CD4-positive, alpha-beta memory T cell (primary cell): ENCODE data around the gene PLCG2. TPM values are rescaled to one million over a fixed set of nuclear protein-coding genes. Genes with fewer than 3 reads are reported as not detected.
A peak's percentile ranks its signal among the peaks of the same experiment; 100 is the strongest.

ENCODE experiments used
- CTCF ChIA-PET: fragments of 350-600 bp; sonication (Branson Sonifier 250); formaldehyde crosslinking; loops from one replicate; lab custom pipeline; 2021; ENCODE audit warnings: inconsistent platforms; ENCODE audit not compliant: partially characterized antibody; lab: Charles Lee
- POLR2A ChIA-PET: fragments of 350-600 bp; sonication (Branson Sonifier 250); formaldehyde crosslinking; loops from one replicate; lab custom pipeline; 2021; ENCODE audit not compliant: partially characterized antibody; lab: Charles Lee
- DNase-seq, 5 donors: peaks; one replicate each; pipeline versions ENCODE4 v3.0.0 to v3.0.0-alpha.2; 2020 to 2022; ENCODE audit warnings: mixed read lengths in 1 of 5
- H3K27ac ChIP-seq: one replicate; pipeline ENCODE4 v1.7.0; 2013; ENCODE audit warnings: low read depth, low read length
- H3K27me3 ChIP-seq: 2 replicates; pipeline ENCODE4 v1.7.0; 2013; ENCODE audit warnings: mild to moderate bottlenecking, low read length, moderate library complexity; ENCODE audit not compliant: insufficient read depth
- H3K36me3 ChIP-seq: 2 replicates; pipeline ENCODE4 v1.7.0; 2013; ENCODE audit warnings: mild to moderate bottlenecking, low read length, moderate library complexity; ENCODE audit not compliant: insufficient read depth
- H3K4me1 ChIP-seq: 2 replicates; pipeline ENCODE4 v1.7.0; 2013; ENCODE audit warnings: mild to moderate bottlenecking, low read length, moderate library complexity; ENCODE audit not compliant: insufficient read depth
- H3K4me3 ChIP-seq, 2 donors: one replicate each; pipeline ENCODE4 v1.7.0; 2013; ENCODE audit warnings: low read length in 2 of 2, mild to moderate bottlenecking in 1 of 2
- H3K9me3 ChIP-seq, 2 donors: one replicate each; pipeline ENCODE4 v1.7.0; 2013; ENCODE audit warnings: low read length in 2 of 2, control low read depth in 1 of 2; ENCODE audit not compliant: control insufficient read depth in 1 of 2
- H3K27ac Mint-ChIP-seq, 7 donors: one replicate each; pipeline ENCODE4 v1.8.0; 2020 to 2021; ENCODE audit warnings: mixed read lengths in 7 of 7, mild to moderate bottlenecking in 6 of 7, inconsistent platforms in 3 of 7, moderate library complexity in 3 of 7
- H3K27me3 Mint-ChIP-seq, 2 donors: one replicate each; pipeline ENCODE4 v1.8.0; 2020 to 2021; ENCODE audit warnings: mixed read lengths in 2 of 2
- H3K36me3 Mint-ChIP-seq, 2 donors: one replicate each; pipeline ENCODE4 v1.8.0; 2020 to 2021; ENCODE audit warnings: mixed read lengths in 2 of 2, inconsistent platforms in 1 of 2, mild to moderate bottlenecking in 1 of 2
- H3K4me1 Mint-ChIP-seq, 4 donors: one replicate each; pipeline ENCODE4 v1.8.0; 2020 to 2021; ENCODE audit warnings: mixed read lengths in 4 of 4, mild to moderate bottlenecking in 1 of 4
- H3K4me3 Mint-ChIP-seq, 8 donors: one replicate each; pipeline ENCODE4 v1.8.0; 2020 to 2021; ENCODE audit warnings: mixed read lengths in 8 of 8, mild to moderate bottlenecking in 7 of 8, moderate library complexity in 6 of 8, inconsistent platforms in 3 of 8
- H3K9me3 Mint-ChIP-seq, 8 donors: one replicate each; pipeline ENCODE4 v1.8.0; 2020 to 2021; ENCODE audit warnings: mixed read lengths in 8 of 8, mild to moderate bottlenecking in 5 of 8, inconsistent platforms in 3 of 8, moderate library complexity in 1 of 8
- intact Hi-C: fragments of 100-400 bp; cut with micrococcal nuclease; formaldehyde crosslinking; loops from one replicate; pipeline ENCODE4 v1.15.1; 2023
- polyA plus RNA-seq, 2 donors: library from polyadenylated mRNA; unstranded; fragments of 300-500 nt; fragmentation: Illumina TruSeq; gene quantifications; one replicate each; pipeline ENCODE4 v1.2.3, GENCODE V29; 2021
- total RNA-seq, 2 experiments: library from RNA; stranded (reverse); gene quantifications; one replicate each; pipeline ENCODE4 v1.2.3, GENCODE V29; 2021

The PLCG2 gene
- total and polyA plus RNA-seq, 4 experiments from 2014 or later, result 0.63 to 2.4 (median 2.1) TPM

DNA sequence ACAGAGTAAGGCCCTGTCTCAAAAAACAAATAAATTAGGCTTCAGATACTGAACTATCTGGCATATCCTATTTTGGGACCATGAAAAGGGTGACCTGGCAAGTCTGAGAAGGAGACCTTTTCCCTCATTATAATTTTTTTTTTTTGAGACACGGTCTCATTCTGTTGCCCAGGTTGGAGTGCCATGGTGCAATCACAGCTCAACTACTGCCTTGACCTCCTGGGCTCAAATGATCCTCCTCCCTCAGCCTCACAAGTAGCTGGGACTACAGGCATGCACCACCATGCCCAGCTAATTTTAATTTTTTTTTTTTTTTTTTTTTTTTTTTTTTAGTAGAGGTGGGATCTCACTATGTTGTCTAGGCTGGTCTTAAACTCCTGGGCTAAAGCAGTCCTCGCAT is 37.3 kb downstream of the PLCG2 start:
- Mint-ChIP-seq H3K4me1 (peaks cover 0 to 10% (median 8%) of the 10 kb centered on the region in 4 donors), H3K9me3 (peaks cover 0 to 9% (median 3%) of the 10 kb centered on the region in 8 donors), H3K36me3 (no peaks in the 10 kb centered on the region), H3K27me3 (peaks cover 3 to 13% of the 10 kb centered on the region in 2 donors), H3K27ac (no peak overlapping the region), H3K4me3 (no peak overlapping the region)
- intact Hi-C loops, result no loop called here
- Histone ChIP-seq H3K36me3 (no peaks in the 10 kb centered on the region), H3K9me3 (no peaks in the 10 kb centered on the region), H3K4me3 (no peak overlapping the region), H3K27me3 (no peaks in the 10 kb centered on the region), H3K27ac (no peak overlapping the region), H3K4me1 (no peaks in the 10 kb centered on the region)
- CTCF ChIA-PET, result no interaction called here
- POLR2A ChIA-PET, result no interaction called here
- no peak for DNase-seq

DNA sequence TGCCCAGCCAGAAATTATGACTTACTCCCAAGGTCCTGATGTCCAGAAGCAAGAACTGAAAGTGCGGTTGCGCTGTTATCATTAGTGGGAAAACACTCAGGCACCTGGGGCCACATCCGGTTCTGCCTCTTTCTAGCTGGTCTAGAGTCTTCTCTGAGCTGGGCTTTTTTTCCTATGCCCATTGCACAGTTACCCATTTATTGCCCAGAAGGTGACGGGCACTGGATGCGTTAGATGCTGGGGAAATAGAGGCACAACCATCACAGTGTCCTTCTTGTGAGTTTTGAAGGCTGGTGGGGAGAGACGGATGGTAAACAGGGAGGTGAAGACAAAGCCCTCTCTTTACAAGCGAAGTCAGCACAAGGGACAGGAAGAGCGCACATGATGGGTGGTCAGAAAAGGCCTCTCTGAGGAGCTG is 37.7 kb downstream of the PLCG2 start:
- H3K9me3 Mint-ChIP-seq, result peaks cover 0 to 9% (median 3%) of the 10 kb centered on the region in 8 donors
- peaks cover 3 to 13% of the 10 kb centered on the region in 2 donors for H3K27me3 Mint-ChIP-seq
- intact Hi-C loops, result no loop called here
- no peak overlapping the region for H3K27ac ChIP-seq
- CTCF ChIA-PET, result no interaction called here
- H3K36me3 Mint-ChIP-seq, result no peaks in the 10 kb centered on the region
- no peak for DNase-seq
- H3K4me3 Mint-ChIP-seq, result peak overlapping the region in 1 of 8 donors; percentile 15
- peak overlapping the region in 1 of 7 donors; percentile 2 for H3K27ac Mint-ChIP-seq
- H3K4me1 Mint-ChIP-seq, result peaks cover 0 to 10% (median 8%) of the 10 kb centered on the region in 4 donors
- H3K36me3 ChIP-seq, result no peaks in the 10 kb centered on the region
- POLR2A ChIA-PET, result no interaction called here
- no peaks in the 10 kb centered on the region for H3K27me3 ChIP-seq
- H3K4me3 ChIP-seq, result no peak overlapping the region
- H3K9me3 ChIP-seq, result no peaks in the 10 kb centered on the region
- no peaks in the 10 kb centered on the region for H3K4me1 ChIP-seq

DNA sequence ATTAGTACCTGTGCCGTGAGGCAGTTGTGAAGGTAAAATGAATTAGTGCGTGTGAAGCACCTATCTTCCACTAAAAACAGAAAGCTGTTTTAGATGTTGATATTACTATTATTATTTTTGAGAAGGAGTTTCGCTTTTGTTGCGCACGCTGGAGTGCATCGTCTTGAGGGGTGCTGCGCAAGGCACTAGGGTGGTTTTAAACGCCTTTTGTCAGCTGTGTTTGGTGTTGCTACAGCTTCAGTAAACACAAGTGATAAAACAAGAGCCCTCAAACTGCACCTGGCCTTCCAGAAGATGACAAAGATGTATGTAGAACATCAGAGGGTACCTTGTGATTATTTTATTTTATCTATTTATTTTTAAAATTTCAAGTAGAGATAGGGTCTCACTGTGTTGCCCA is 38.2 kb downstream of the PLCG2 start:
- Mint-ChIP-seq H3K4me3 (no peak overlapping the region), H3K4me1 (peaks cover 0 to 10% (median 8%) of the 10 kb centered on the region in 4 donors), H3K27me3 (peaks cover 3 to 13% of the 10 kb centered on the region in 2 donors), H3K9me3 (peaks cover 0 to 9% (median 3%) of the 10 kb centered on the region in 8 donors), H3K27ac (peak overlapping the region in 1 of 7 donors; percentile 2), H3K36me3 (no peaks in the 10 kb centered on the region)
- intact Hi-C loops, result no loop called here
- Histone ChIP-seq H3K9me3 (no peaks in the 10 kb centered on the region), H3K4me3 (no peak overlapping the region), H3K27me3 (no peaks in the 10 kb centered on the region), H3K27ac (no peak overlapping the region), H3K4me1 (no peaks in the 10 kb centered on the region), H3K36me3 (no peaks in the 10 kb centered on the region)
- CTCF ChIA-PET, result no interaction called here
- no peak for DNase-seq
- POLR2A ChIA-PET, result no interaction called here

DNA sequence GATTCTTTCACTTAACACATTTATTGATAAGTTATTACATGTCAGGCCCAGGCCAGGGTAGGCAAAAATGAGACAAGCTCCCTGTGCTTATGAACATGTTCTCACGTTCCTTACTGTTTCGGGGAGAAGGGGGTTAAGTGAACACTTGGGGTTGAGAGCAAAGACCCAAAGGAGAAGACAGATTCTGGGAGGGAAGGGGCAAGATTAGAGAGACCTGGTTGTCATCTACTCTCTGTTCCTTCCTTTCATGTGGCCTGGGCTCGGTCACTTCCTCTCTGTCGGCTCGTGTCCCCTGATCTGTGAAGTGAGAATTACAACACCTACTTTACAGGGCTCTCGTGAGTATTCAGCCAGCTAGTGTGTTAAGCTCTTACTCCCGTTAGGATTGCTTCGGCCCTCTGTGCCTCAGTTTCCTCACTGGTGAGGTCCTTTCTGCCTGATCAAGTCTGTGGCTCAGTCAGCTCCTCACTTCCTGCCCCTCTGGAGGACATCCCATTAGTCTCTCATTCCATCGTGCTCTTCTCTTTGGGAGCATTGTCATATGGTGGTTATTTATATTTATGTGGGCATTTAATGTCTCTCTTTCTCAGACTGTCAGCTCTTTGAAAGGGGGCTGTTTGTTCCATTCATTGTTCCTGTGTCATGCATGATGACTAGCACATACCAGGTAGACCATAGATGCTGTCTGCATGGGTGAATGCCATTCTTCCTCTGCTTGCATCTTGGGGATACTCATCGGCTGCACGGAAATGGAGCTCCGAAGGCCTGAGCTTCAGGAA is 38.9 kb downstream of the PLCG2 start:
- Mint-ChIP-seq H3K27ac (peak overlapping the region in 1 of 7 donors; percentile 77), H3K9me3 (peaks cover 0 to 6% (median 1%) of the 10 kb centered on the region in 8 donors), H3K4me3 (no peak overlapping the region), H3K36me3 (no peaks in the 10 kb centered on the region), H3K4me1 (peaks cover 0 to 10% (median 8%) of the 10 kb centered on the region in 4 donors), H3K27me3 (peaks cover 3 to 13% of the 10 kb centered on the region in 2 donors)
- H3K4me3 ChIP-seq, result no peak overlapping the region
- ChIA-PET POLR2A (no interaction called here), CTCF (no interaction called here)
- no peak overlapping the region for H3K27ac ChIP-seq
- no peaks in the 10 kb centered on the region for H3K9me3 ChIP-seq
- intact Hi-C loops, result no loop called here
- H3K27me3 ChIP-seq, result no peaks in the 10 kb centered on the region
- no peak for DNase-seq
- H3K4me1 ChIP-seq, result no peaks in the 10 kb centered on the region
- H3K36me3 ChIP-seq, result no peaks in the 10 kb centered on the region

DNA sequence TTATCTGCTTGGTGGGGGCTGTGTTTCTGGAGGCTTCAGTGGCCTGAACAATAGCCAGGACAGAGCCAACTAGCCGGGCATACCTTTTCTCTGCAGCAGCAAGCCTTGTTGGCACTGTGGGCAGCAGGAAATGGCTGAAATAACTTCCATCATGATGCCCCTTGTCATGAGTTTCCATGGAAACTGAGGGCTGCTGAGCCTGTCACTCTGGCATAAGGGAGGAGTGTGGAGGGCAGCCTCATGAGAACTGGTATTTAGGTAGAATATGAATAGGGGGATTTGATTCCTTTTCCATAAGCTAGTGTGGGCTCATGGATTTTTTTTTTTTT is 39.4 kb downstream of the PLCG2 start:
- Histone ChIP-seq H3K9me3 (no peaks in the 10 kb centered on the region), H3K4me3 (no peak overlapping the region), H3K4me1 (no peaks in the 10 kb centered on the region), H3K36me3 (no peaks in the 10 kb centered on the region), H3K27me3 (no peaks in the 10 kb centered on the region), H3K27ac (no peak overlapping the region)
- DNase-seq, result no peak
- peaks cover 0 to 3% (median 0%) of the 10 kb centered on the region in 8 donors for H3K9me3 Mint-ChIP-seq
- no peaks in the 10 kb centered on the region for H3K36me3 Mint-ChIP-seq
- no peak overlapping the region for H3K27ac Mint-ChIP-seq
- H3K4me3 Mint-ChIP-seq, result no peak overlapping the region
- CTCF ChIA-PET, result no interaction called here
- intact Hi-C loops, result no loop called here
- H3K27me3 Mint-ChIP-seq, result peaks cover 3 to 13% of the 10 kb centered on the region in 2 donors
- H3K4me1 Mint-ChIP-seq, result peaks cover 0 to 10% (median 8%) of the 10 kb centered on the region in 4 donors
- POLR2A ChIA-PET, result no interaction called here

DNA sequence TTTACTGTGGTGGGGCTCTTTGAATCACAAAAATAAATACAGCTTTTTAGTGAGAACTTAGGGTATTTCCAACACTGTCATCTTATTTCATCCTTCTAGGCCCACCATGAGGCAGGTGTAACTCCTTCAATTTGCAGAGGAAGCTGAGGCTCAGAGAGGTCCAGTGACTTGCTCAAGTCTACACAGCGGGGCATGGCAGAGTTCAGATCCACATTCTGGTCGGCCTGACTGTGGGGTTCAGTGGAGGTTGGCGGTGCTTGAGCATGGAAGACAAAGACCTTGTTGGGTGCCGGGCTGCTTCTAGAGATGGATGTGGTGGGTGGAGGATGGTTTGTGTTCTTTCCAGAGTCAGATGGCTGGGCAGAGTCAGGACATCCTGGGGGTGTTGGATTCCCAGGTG is 39.8 kb downstream of the PLCG2 start:
- no peaks in the 10 kb centered on the region for H3K9me3 ChIP-seq
- POLR2A ChIA-PET, result no interaction called here
- H3K4me1 ChIP-seq, result no peaks in the 10 kb centered on the region
- CTCF ChIA-PET, result no interaction called here
- Mint-ChIP-seq H3K4me3 (no peak overlapping the region), H3K27me3 (peaks cover 3 to 11% of the 10 kb centered on the region in 2 donors), H3K27ac (no peak overlapping the region), H3K36me3 (no peaks in the 10 kb centered on the region), H3K9me3 (peaks cover 0 to 2% (median 0%) of the 10 kb centered on the region in 8 donors), H3K4me1 (peaks cover 0 to 10% (median 8%) of the 10 kb centered on the region in 4 donors)
- no peak overlapping the region for H3K27ac ChIP-seq
- no peaks in the 10 kb centered on the region for H3K27me3 ChIP-seq
- intact Hi-C loops, result no loop called here
- no peak overlapping the region for H3K4me3 ChIP-seq
- H3K36me3 ChIP-seq, result no peaks in the 10 kb centered on the region
- DNase-seq, result no peak

DNA sequence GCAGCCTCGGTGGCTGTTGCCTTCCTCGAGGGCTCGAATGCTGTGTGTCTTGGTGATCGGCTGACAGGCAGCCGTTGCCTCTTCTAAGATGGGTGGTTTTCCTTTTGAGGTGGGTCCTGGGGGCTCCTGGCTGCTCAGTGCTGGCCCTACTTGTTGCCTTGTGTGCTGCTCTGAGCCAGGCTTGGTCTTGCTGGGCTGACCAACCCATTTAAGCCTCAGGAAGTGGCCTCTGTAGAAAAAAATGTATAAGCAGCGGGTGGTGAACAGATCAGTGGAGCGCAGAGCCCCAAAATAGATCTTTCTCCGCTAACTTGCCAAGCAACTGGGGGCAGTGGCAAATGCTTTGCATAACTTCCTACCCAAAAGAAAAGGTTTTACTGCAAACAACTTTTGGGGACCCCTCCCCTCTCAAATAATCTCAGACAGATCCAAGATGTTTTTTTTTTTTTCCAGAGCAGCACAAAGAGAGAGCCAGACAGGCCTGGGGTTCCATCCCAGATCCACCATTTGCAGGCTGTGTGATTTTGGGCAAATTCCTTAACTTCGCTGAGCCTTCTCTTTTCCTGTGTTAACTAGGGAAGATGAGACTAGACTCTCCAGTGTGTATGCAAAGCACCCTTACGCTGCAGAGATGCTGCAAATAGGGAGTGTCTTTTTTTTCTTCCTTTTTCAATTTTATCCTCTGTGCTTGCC is 42.5 kb downstream of the PLCG2 start:
- Mint-ChIP-seq H3K36me3 (no peaks in the 10 kb centered on the region), H3K4me1 (peaks cover 0 to 10% (median 8%) of the 10 kb centered on the region in 4 donors), H3K4me3 (no peak overlapping the region), H3K27me3 (peaks cover 0 to 4% of the 10 kb centered on the region in 2 donors), H3K9me3 (no peaks in the 10 kb centered on the region), H3K27ac (no peak overlapping the region)
- POLR2A ChIA-PET, result no interaction called here
- Histone ChIP-seq H3K4me1 (no peaks in the 10 kb centered on the region), H3K27ac (no peak overlapping the region), H3K4me3 (no peak overlapping the region), H3K36me3 (no peaks in the 10 kb centered on the region), H3K9me3 (no peaks in the 10 kb centered on the region), H3K27me3 (no peaks in the 10 kb centered on the region)
- intact Hi-C loops, result no loop called here
- no peak for DNase-seq
- CTCF ChIA-PET, result no interaction called here
